ENCODE measurements around the gene RAB10. TPM values are rescaled to one million over a fixed set of nuclear protein-coding genes. Genes with fewer than 3 reads are reported as not detected.

RAB10 gene
- total RNA-seq, 1 donor from 2014 or later, result 112 TPM

- DNase-seq (ENCODE audit: low read depth, low spot score), result no peak
- Mint-ChIP-seq H3K4me1 (peaks cover 16% of the 10 kb centered on the region), H3K4me3 (peak overlapping the region; percentile 90), H3K36me3 (ENCODE audit: low read depth) (no peaks in the 10 kb centered on the region), H3K27ac (ENCODE audit: unreplicated experiment) (no peak overlapping the region), H3K9me3 (no peaks in the 10 kb centered on the region), H3K27me3 (ENCODE audit: low read depth) (peaks cover 25% of the 10 kb centered on the region)
- TF ChIP-seq CTCF (conservative IDR thresholded peaks at IDR 0.05), result no peak
Observed at GRCh38 chr2:26170795-26171194, 136.9 kb downstream of the RAB10 start.

- DNase-seq (ENCODE audit: low read depth, low spot score), result no peak
- Mint-ChIP-seq H3K4me3 (peak overlapping the region; percentile 90), H3K4me1 (peaks cover 22% of the 10 kb centered on the region), H3K27me3 (ENCODE audit: low read depth) (peaks cover 27% of the 10 kb centered on the region), H3K27ac (ENCODE audit: unreplicated experiment) (no peak overlapping the region), H3K9me3 (no peaks in the 10 kb centered on the region), H3K36me3 (ENCODE audit: low read depth) (no peaks in the 10 kb centered on the region)
- no peak for TF ChIP-seq CTCF (conservative IDR thresholded peaks at IDR 0.05)
Observed at GRCh38 chr2:26172189-26172870, 138.4 kb downstream of the RAB10 start.

GRCh38 chr2:26172871-26173775, 139.2 kb downstream of the RAB10 start, which contains the start of gene GAREM2:
Gene GAREM2 (plus strand): TSS chr2:26173088. CDS start chr2:26173221, 133 bp downstream.
- TF ChIP-seq CTCF (conservative IDR thresholded peaks at IDR 0.05), result no peak
- peaks cover 27% of the 10 kb centered on the region for H3K27me3 Mint-ChIP-seq (ENCODE audit: low read depth)
- H3K4me1 Mint-ChIP-seq, result peaks cover 22% of the 10 kb centered on the region
- peak within 1 kb of the TSS; percentile 90 for H3K4me3 Mint-ChIP-seq
- DNase-seq (ENCODE audit: low read depth, low spot score), result no peak
- no peaks in the 10 kb centered on the region for H3K9me3 Mint-ChIP-seq
- H3K27ac Mint-ChIP-seq (ENCODE audit: unreplicated experiment), result peak within 1 kb of the TSS; percentile 62
- H3K36me3 Mint-ChIP-seq (ENCODE audit: low read depth), result no peaks in the 10 kb centered on the region

GRCh38 chr2:26173776-26174482, 140.0 kb downstream of the RAB10 start:
- DNase-seq (ENCODE audit: low read depth, low spot score), result no peak
- H3K4me3 Mint-ChIP-seq, result peak overlapping the region; percentile 88
- no peak overlapping the region for H3K27ac Mint-ChIP-seq (ENCODE audit: unreplicated experiment)
- H3K9me3 Mint-ChIP-seq, result no peaks in the 10 kb centered on the region
- H3K27me3 Mint-ChIP-seq (ENCODE audit: low read depth), result peaks cover 27% of the 10 kb centered on the region
- TF ChIP-seq CTCF (conservative IDR thresholded peaks at IDR 0.05), result no peak
- H3K36me3 Mint-ChIP-seq (ENCODE audit: low read depth), result no peaks in the 10 kb centered on the region
- peaks cover 22% of the 10 kb centered on the region for H3K4me1 Mint-ChIP-seq

GRCh38 chr2:26174691-26175465, 141.0 kb downstream of the RAB10 start:
- Mint-ChIP-seq H3K4me1 (peaks cover 28% of the 10 kb centered on the region), H3K4me3 (peak overlapping the region; percentile 88), H3K27me3 (ENCODE audit: low read depth) (peaks cover 27% of the 10 kb centered on the region), H3K27ac (ENCODE audit: unreplicated experiment) (peak overlapping the region; percentile 16), H3K36me3 (ENCODE audit: low read depth) (no peaks in the 10 kb centered on the region), H3K9me3 (no peaks in the 10 kb centered on the region)
- DNase-seq (ENCODE audit: low read depth, low spot score), result no peak
- TF ChIP-seq CTCF (conservative IDR thresholded peaks at IDR 0.05), result no peak
